Spleen (tissue), 7 donors: ENCODE data around the gene RPS6KA2.

Experiments used
- CTCF ChIP-seq, 11 experiments: fragments of 200-600 bp in 7 of 11; fragments of 450-650 bp in 4 of 11; sonication (generic) in 4 of 11; IDR thresholded peaks in 8 of 11; conservative IDR thresholded peaks in 3 of 11; 1 replicate in 7 of 11; 2 replicates in 4 of 11; pipeline versions ENCODE4 v1.4.0 to v1.8.0; 2016 to 2021; ENCODE audit warnings: antibody characterized with exemption in 11 of 11, inconsistent platforms in 4 of 11, mild to moderate bottlenecking in 1 of 11
- POLR2A ChIP-seq, 3 donors: fragments of 450-650 bp; IDR thresholded peaks; one replicate each; pipeline ENCODE4 v1.5.1; 2017; ENCODE audit warnings: antibody characterized with exemption in 3 of 3, mild to moderate bottlenecking in 1 of 3
- POLR2AphosphoS5 ChIP-seq, 3 donors: sonication (generic); formaldehyde crosslinking; IDR thresholded peaks; one replicate each; pipeline ENCODE4 v1.5.1; 2017; ENCODE audit warnings: antibody characterized with exemption in 3 of 3
- donor health status: DM: no; HTN: no; CAD: no; lungs with moderate emphysema.
- donor health status: DM: no; HTN: no; CAD: no.
- donor health status: DM: no; HTN: no; CAD: no.

- TF ChIP-seq CTCF (IDR thresholded peaks at IDR 0.05 in 8 of 11, conservative IDR thresholded peaks at IDR 0.05 in 3 of 11): no peak
- TF ChIP-seq POLR2A (IDR thresholded peaks at IDR 0.05): no peak
- no peak for TF ChIP-seq POLR2AphosphoS5 (IDR thresholded peaks at IDR 0.05)
Measured at GRCh38 chr6:166580076-166581050, 46.7 kb downstream of the RPS6KA2 start.
